Naive thymus-derived CD4-positive, alpha-beta T cell (primary cell): ENCODE measurements around the gene STON2. TPM values are rescaled to one million over a fixed set of nuclear protein-coding genes. Genes with fewer than 3 reads are reported as not detected.
"Not testable (repeated sequence)": the region's sequence is repeated elsewhere in the genome, so short reads cannot be mapped to it uniquely, and the experiment has no call there.

Experiments used
- ATAC-seq: fragments of 150-1000 bp; cut with Tn5 transposase; 2 replicates; pipeline ENCODE4 v1.10.0; 2021; ENCODE audit warnings: mild to moderate bottlenecking, moderate library complexity
- CTCF ChIA-PET: fragments of 350-600 bp; sonication (Branson Sonifier 250); formaldehyde crosslinking; loops from one replicate; lab custom pipeline; 2021; ENCODE audit warnings: antibody characterized with exemption; lab: Charles Lee
- POLR2A ChIA-PET: fragments of 350-600 bp; sonication (Branson Sonifier 250); formaldehyde crosslinking; loops from one replicate; lab custom pipeline; 2021; ENCODE audit warnings: antibody characterized with exemption, inconsistent platforms; lab: Charles Lee
- DNase-seq, 9 donors: peaks; one replicate each; pipeline versions ENCODE4 v3.0.0 to v3.0.0-alpha.2; 2020 to 2022; ENCODE audit warnings: mixed read lengths in 1 of 9
- H3K27ac ChIP-seq: one replicate; pipeline ENCODE4 v1.7.0; 2013; ENCODE audit warnings: mild to moderate bottlenecking, low read depth, low read length, moderate library complexity
- H3K27me3 ChIP-seq, 2 donors: one replicate each; pipeline ENCODE4 v1.7.0; 2013; ENCODE audit warnings: low read length in 2 of 2, mild to moderate bottlenecking in 2 of 2, moderate library complexity in 2 of 2; ENCODE audit not compliant: control insufficient read depth in 2 of 2, insufficient read depth in 2 of 2
- H3K36me3 ChIP-seq, 3 experiments: 1 replicate in 2 of 3; 2 replicates in 1 of 3; pipeline ENCODE4 v1.7.0; 2013; ENCODE audit warnings: low read length in 3 of 3, mild to moderate bottlenecking in 3 of 3, moderate library complexity in 1 of 3; ENCODE audit not compliant: insufficient read depth in 3 of 3, control insufficient read depth in 2 of 3
- H3K4me1 ChIP-seq, 2 donors: one replicate each; pipeline ENCODE4 v1.7.0; 2013; ENCODE audit warnings: low read length in 2 of 2, mild to moderate bottlenecking in 2 of 2, moderate library complexity in 1 of 2; ENCODE audit not compliant: control insufficient read depth in 2 of 2, insufficient read depth in 2 of 2
- H3K4me3 ChIP-seq: 2 replicates; pipeline ENCODE4 v1.7.0; 2013; ENCODE audit warnings: mild to moderate bottlenecking, low read length
- H3K9me3 ChIP-seq, 3 experiments: 1 replicate in 2 of 3; 2 replicates in 1 of 3; pipeline ENCODE4 v1.7.0; 2013; ENCODE audit warnings: low read length in 3 of 3; ENCODE audit not compliant: control insufficient read depth in 2 of 3
- H3K27ac Mint-ChIP-seq, 9 donors: one replicate each; pipeline ENCODE4 v1.8.0; 2020 to 2022; ENCODE audit warnings: mixed read lengths in 9 of 9, mild to moderate bottlenecking in 8 of 9, moderate library complexity in 5 of 9, inconsistent platforms in 2 of 9
- H3K27me3 Mint-ChIP-seq, 5 donors: one replicate each; pipeline ENCODE4 v1.8.0; 2021 to 2022; ENCODE audit warnings: mixed read lengths in 5 of 5, mild to moderate bottlenecking in 1 of 5
- H3K36me3 Mint-ChIP-seq, 5 donors: one replicate each; pipeline ENCODE4 v1.8.0; 2020 to 2022; ENCODE audit warnings: mixed read lengths in 5 of 5, mild to moderate bottlenecking in 3 of 5, inconsistent platforms in 1 of 5
- H3K4me1 Mint-ChIP-seq, 7 donors: one replicate each; pipeline ENCODE4 v1.8.0; 2020 to 2022; ENCODE audit warnings: mixed read lengths in 7 of 7, mild to moderate bottlenecking in 3 of 7, inconsistent platforms in 1 of 7
- H3K4me3 Mint-ChIP-seq, 10 donors: one replicate each; pipeline ENCODE4 v1.8.0; 2020 to 2022; ENCODE audit warnings: mild to moderate bottlenecking in 10 of 10, mixed read lengths in 10 of 10, moderate library complexity in 6 of 10, inconsistent platforms in 2 of 10
- H3K9me3 Mint-ChIP-seq, 11 donors: one replicate each; pipeline ENCODE4 v1.8.0; 2020 to 2022; ENCODE audit warnings: mixed read lengths in 11 of 11, mild to moderate bottlenecking in 4 of 11, inconsistent platforms in 1 of 11, moderate library complexity in 1 of 11
- intact Hi-C, 2 donors: fragments of 100-400 bp; cut with micrococcal nuclease; formaldehyde crosslinking; loops; one replicate each; pipeline ENCODE4 v1.15.1; 2023
- polyA plus RNA-seq, 2 donors: library from polyadenylated mRNA; unstranded; fragments of 300-500 nt; fragmentation: Illumina TruSeq; gene quantifications; one replicate each; pipeline ENCODE4 v1.2.3, GENCODE V29; 2021
- total RNA-seq, 6 experiments: library from RNA in 5 of 6; stranded (reverse) in 5 of 6; gene quantifications; 1 replicate in 5 of 6; 2 replicates in 1 of 6; pipeline ENCODE4 v1.2.3 and lab custom pipeline; 2021 to 2026

Gene STON2
- total and polyA plus RNA-seq, 7 experiments from 2014 or later, result 0.19 to 3.4 (median 0.65) TPM; not detected in 4

DNA sequence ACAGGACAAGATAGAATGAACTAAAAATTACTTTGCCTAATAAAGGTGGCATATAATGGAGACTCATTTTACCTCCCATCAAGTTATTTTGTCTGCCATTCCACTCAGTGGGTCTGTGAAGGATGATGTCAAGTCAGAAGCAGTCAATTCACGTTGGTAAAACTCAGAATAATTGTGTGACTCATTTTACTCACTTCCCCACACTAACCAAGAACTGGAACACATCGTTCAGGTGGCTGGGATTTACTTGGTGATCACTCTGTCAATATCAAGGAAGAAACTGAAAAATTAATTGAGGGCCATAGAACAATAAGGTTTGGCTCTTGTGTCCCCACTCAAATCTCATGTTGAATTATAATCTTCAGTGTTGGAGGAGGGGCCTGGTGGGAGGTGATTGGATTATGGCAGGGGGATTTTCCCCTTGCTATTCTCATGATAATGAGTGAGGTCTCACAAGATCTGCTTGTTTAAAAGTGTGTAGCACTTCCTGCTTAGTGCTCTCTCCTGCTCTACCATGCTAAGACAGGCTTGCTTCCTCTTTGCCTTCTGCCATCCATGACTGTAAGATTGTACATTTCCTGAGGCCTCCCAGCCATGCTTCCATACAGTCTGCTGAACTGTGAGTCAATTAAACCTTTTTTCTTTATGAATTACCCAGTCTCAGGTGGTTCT, 143.7 kb downstream of the STON2 start:
- ATAC-seq, result peak; percentile 61
- POLR2A ChIA-PET, result no interaction called here

GRCh38 chr14:81252278-81252677, 147.8 kb downstream of the STON2 start:
- CTCF ChIA-PET, result no interaction called here
- H3K4me3 ChIP-seq, result no peak overlapping the region
- no peaks in the 10 kb centered on the region for H3K27me3 ChIP-seq
- intact Hi-C loops, result no loop called here
- H3K27ac ChIP-seq, result no peak overlapping the region
- H3K36me3 ChIP-seq, result no peaks in the 10 kb centered on the region
- Mint-ChIP-seq H3K4me1 (peaks cover 0 to 3% (median 0%) of the 10 kb centered on the region in 7 donors), H3K9me3 (peaks cover 0 to 1% (median 0%) of the 10 kb centered on the region in 11 donors), H3K27me3 (peaks cover 0 to 11% (median 0%) of the 10 kb centered on the region in 5 donors), H3K36me3 (no peaks in the 10 kb centered on the region), H3K4me3 (no peak overlapping the region), H3K27ac (no peak overlapping the region)
- H3K4me1 ChIP-seq, result no peaks in the 10 kb centered on the region
- ATAC-seq (no peak), DNase-seq (no peak)
- POLR2A ChIA-PET, result no interaction called here
- no peaks in the 10 kb centered on the region for H3K9me3 ChIP-seq

More for the DNA sequence above, 143.7 kb downstream of the STON2 start:
- no peaks in the 10 kb centered on the region for H3K4me1 ChIP-seq
- H3K9me3 Mint-ChIP-seq, result no peaks in the 10 kb centered on the region
- H3K4me3 Mint-ChIP-seq, result no peak overlapping the region
- intact Hi-C loops, result no loop called here
- DNase-seq, result no peak
- CTCF ChIA-PET, result no interaction called here
- H3K36me3 ChIP-seq, result no peaks in the 10 kb centered on the region
- no peak overlapping the region for H3K27ac ChIP-seq
- H3K4me3 ChIP-seq, result no peak overlapping the region
- no peaks in the 10 kb centered on the region for H3K9me3 ChIP-seq
- H3K36me3 Mint-ChIP-seq, result no peaks in the 10 kb centered on the region
- H3K4me1 Mint-ChIP-seq, result peaks cover 0 to 3% (median 0%) of the 10 kb centered on the region in 7 donors
- H3K27me3 Mint-ChIP-seq, result peaks cover 0 to 23% (median 5%) of the 10 kb centered on the region in 5 donors
- no peaks in the 10 kb centered on the region for H3K27me3 ChIP-seq
- no peak overlapping the region for H3K27ac Mint-ChIP-seq

- H3K4me3 Mint-ChIP-seq, result no peak overlapping the region
- H3K27ac ChIP-seq, result no peak overlapping the region
- POLR2A ChIA-PET, result interaction anchor here (1.6 kb wide), 1 partner anchor 28 kb away, joined by 3 read pairs; no protein-coding TSS in a partner anchor
- no peak overlapping the region for H3K27ac Mint-ChIP-seq
- H3K36me3 Mint-ChIP-seq, result peaks cover 0 to 10% (median 0%) of the 10 kb centered on the region in 5 donors
- intact Hi-C loops, result no loop called here
- H3K4me3 ChIP-seq, result no peak overlapping the region
- DNase-seq (no peak), ATAC-seq (no peak)
- no peaks in the 10 kb centered on the region for H3K27me3 ChIP-seq
- CTCF ChIA-PET, result no interaction called here
- H3K4me1 Mint-ChIP-seq, result peaks cover 0 to 1% (median 0%) of the 10 kb centered on the region in 7 donors
- H3K36me3 ChIP-seq, result no peaks in the 10 kb centered on the region
- H3K9me3 Mint-ChIP-seq, result peaks cover 5 to 24% (median 14%) of the 10 kb centered on the region in 11 donors
- no peaks in the 10 kb centered on the region for H3K4me1 ChIP-seq
- peaks cover 6 to 11% (median 9%) of the 10 kb centered on the region in 5 donors for H3K27me3 Mint-ChIP-seq
- peaks cover 0 to 8% (median 0%) of the 10 kb centered on the region in 3 experiments for H3K9me3 ChIP-seq
Observed at GRCh38 chr14:81247271-81247766, 152.8 kb downstream of the STON2 start.

GRCh38 chr14:81246461-81247270, 153.5 kb downstream of the STON2 start:
- H3K36me3 Mint-ChIP-seq, result peaks cover 0 to 10% (median 0%) of the 10 kb centered on the region in 5 donors
- Histone ChIP-seq H3K36me3 (no peaks in the 10 kb centered on the region), H3K9me3 (peaks cover 0 to 8% (median 0%) of the 10 kb centered on the region in 3 experiments), H3K27ac (no peak overlapping the region), H3K27me3 (no peaks in the 10 kb centered on the region), H3K4me1 (no peaks in the 10 kb centered on the region), H3K4me3 (no peak overlapping the region)
- H3K4me3 Mint-ChIP-seq, result no peak overlapping the region
- no peak overlapping the region for H3K27ac Mint-ChIP-seq
- ChIA-PET CTCF (no interaction called here), POLR2A (no interaction called here)
- intact Hi-C loops, result no loop called here
- peaks cover 0 to 1% (median 0%) of the 10 kb centered on the region in 7 donors for H3K4me1 Mint-ChIP-seq
- DNase-seq (no peak), ATAC-seq (no peak)
- H3K27me3 Mint-ChIP-seq, result peaks cover 6 to 11% (median 9%) of the 10 kb centered on the region in 5 donors
- peaks cover 5 to 27% (median 14%) of the 10 kb centered on the region in 11 donors for H3K9me3 Mint-ChIP-seq

DNA sequence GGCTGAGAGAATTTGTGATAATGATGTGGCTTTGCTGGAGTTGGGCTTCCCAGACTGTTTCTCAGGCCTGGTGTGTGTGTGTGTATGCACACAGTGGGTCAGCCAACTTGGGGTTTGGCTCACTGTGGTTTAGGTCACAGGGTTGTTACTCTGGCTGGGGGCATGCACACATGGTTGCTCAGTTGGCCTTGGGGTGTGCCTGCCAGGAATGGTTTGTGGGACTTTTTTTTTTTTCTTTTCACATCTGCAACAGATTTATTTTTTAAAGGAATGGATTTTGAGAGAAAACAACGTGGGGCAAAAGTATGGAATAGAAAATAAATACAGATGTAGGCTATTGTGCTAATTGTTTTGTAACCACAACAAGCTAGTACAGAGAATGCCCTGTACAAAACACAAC, 154.4 kb downstream of the STON2 start:
- intact Hi-C loops, result no loop called here
- H3K27ac Mint-ChIP-seq, result no peak overlapping the region
- peaks cover 3 to 11% (median 11%) of the 10 kb centered on the region in 5 donors for H3K27me3 Mint-ChIP-seq

GRCh38 chr14:81244431-81244830, 155.7 kb downstream of the STON2 start:
- H3K27ac ChIP-seq, H3K4me1 Mint-ChIP-seq, ATAC-seq, H3K27ac Mint-ChIP-seq, H3K27me3 ChIP-seq, intact Hi-C loops, POLR2A ChIA-PET, H3K4me3 Mint-ChIP-seq, H3K36me3 Mint-ChIP-seq, DNase-seq, H3K36me3 ChIP-seq, H3K9me3 ChIP-seq, H3K4me1 ChIP-seq, CTCF ChIA-PET, H3K4me3 ChIP-seq: not testable (repeated sequence)
- Mint-ChIP-seq H3K9me3 (peaks cover 5 to 27% (median 17%) of the 10 kb centered on the region in 11 donors), H3K27me3 (peaks cover 7 to 21% (median 11%) of the 10 kb centered on the region in 5 donors)

More for the DNA sequence above, 154.4 kb downstream of the STON2 start:
- Histone ChIP-seq H3K27me3 (no peaks in the 10 kb centered on the region), H3K4me1 (no peaks in the 10 kb centered on the region), H3K36me3 (no peaks in the 10 kb centered on the region), H3K4me3 (no peak overlapping the region), H3K27ac (no peak overlapping the region), H3K9me3 (peaks cover 0 to 8% (median 0%) of the 10 kb centered on the region in 3 experiments)
- ATAC-seq (no peak), DNase-seq (no peak)
- POLR2A ChIA-PET, result no interaction called here
- CTCF ChIA-PET, result no interaction called here
- H3K9me3 Mint-ChIP-seq, result peaks cover 5 to 27% (median 17%) of the 10 kb centered on the region in 11 donors
- H3K36me3 Mint-ChIP-seq, result peaks cover 0 to 10% (median 0%) of the 10 kb centered on the region in 5 donors
- H3K4me1 Mint-ChIP-seq, result peaks cover 0 to 1% (median 0%) of the 10 kb centered on the region in 7 donors
- H3K4me3 Mint-ChIP-seq, result no peak overlapping the region
